GM06990 (cell line): ENCODE data around the gene ERCC2.

Experiments
- DNase-seq: peaks from one replicate; pipeline ENCODE4 v3.0.0-alpha.2; 2011; ENCODE audit not compliant: insufficient read length; ENCODE audit errors: extremely low read depth
- H3K27me3 ChIP-seq: replicated peaks from 2 replicates; pipeline ENCODE4 v1.6.0; 2011; ENCODE audit warnings: low read length; ENCODE audit not compliant: control insufficient read depth, insufficient read depth
- H3K36me3 ChIP-seq: 2 replicates; pipeline ENCODE4 v1.5.1; 2011; ENCODE audit warnings: low read length; ENCODE audit not compliant: control insufficient read depth, insufficient read depth
- H3K4me3 ChIP-seq: replicated peaks from 2 replicates; pipeline ENCODE4 v1.5.1; 2011; ENCODE audit warnings: low read depth, mild to moderate bottlenecking, control low read depth, low read length
- CTCF ChIP-seq: IDR thresholded peaks from 2 replicates; pipeline ENCODE4 v1.5.1; 2011; ENCODE audit warnings: low read length, control low read depth, mild to moderate bottlenecking, inconsistent platforms; ENCODE audit not compliant: insufficient read depth, poor library complexity, severe bottlenecking

Gene ERCC2

GRCh38 chr19:45355910-45356309, 14.5 kb downstream of the ERCC2 start:
- DNase-seq = no peak
- Histone ChIP-seq H3K36me3 (peaks cover 34% of the 10 kb centered on the region), H3K4me3 (no peak overlapping the region), H3K27me3 (no peaks in the 10 kb centered on the region)
- TF ChIP-seq CTCF = no peak

- no peaks in the 10 kb centered on the region for H3K27me3 ChIP-seq
- DNase-seq = no peak
- no peak overlapping the region for H3K4me3 ChIP-seq
- no peak for TF ChIP-seq CTCF
- peaks cover 34% of the 10 kb centered on the region for H3K36me3 ChIP-seq
Observed at GRCh38 chr19:45355402-45355801, 15.0 kb downstream of the ERCC2 start.

- TF ChIP-seq CTCF = no peak
- Histone ChIP-seq H3K27me3 (no peaks in the 10 kb centered on the region), H3K36me3 (peaks cover 37% of the 10 kb centered on the region), H3K4me3 (no peak overlapping the region)
- DNase-seq = no peak
Observed at GRCh38 chr19:45354241-45354842, 16.0 kb downstream of the ERCC2 start.

- no peak for TF ChIP-seq CTCF
- no peaks in the 10 kb centered on the region for H3K27me3 ChIP-seq
- H3K4me3 ChIP-seq = no peak overlapping the region
- H3K36me3 ChIP-seq = peaks cover 37% of the 10 kb centered on the region
- no peak for DNase-seq
Observed at GRCh38 chr19:45352914-45353796, 17.2 kb downstream of the ERCC2 start.

GRCh38 chr19:45352471-45352870, 17.9 kb downstream of the ERCC2 start:
- DNase-seq = no peak
- Histone ChIP-seq H3K27me3 (no peaks in the 10 kb centered on the region), H3K36me3 (peaks cover 36% of the 10 kb centered on the region), H3K4me3 (no peak overlapping the region)
- TF ChIP-seq CTCF = no peak
